K562 (cell line): ENCODE data around the gene NRCAM. TPM values are rescaled to one million over a fixed set of nuclear protein-coding genes. Genes with fewer than 3 reads are reported as not detected.

Source experiments
- ATAC-seq: fragments of 200-7000 bp; cut with Tn5 transposase; 3 replicates; pipeline ENCODE4 v1.9.1; 2020; ENCODE audit warnings: moderate library complexity
- BruUV-seq: library from RNA; stranded (reverse); fragments of 400-500 nt; replicated peaks from 2 replicates; lab custom pipeline; 2021; lab: Mats Ljungman, UMichigan
- CTCF ChIA-PET: fragments of 300-600 bp; formaldehyde crosslinking; extraction: SDS; loops from one replicate; lab custom pipeline; 2021; ENCODE audit warnings: low intra/inter-chr PET ratio; lab: Yijun Ruan, JAX
- POLR2A ChIA-PET: fragments of 300-600, 350-650 bp; sonication (Branson Sonifier 250); formaldehyde crosslinking; extraction: SDS; loops from one replicate; lab custom pipeline; 2021; ENCODE audit warnings: antibody characterized with exemption, inconsistent platforms; lab: Yijun Ruan, JAX
- DNase-seq, 4 experiments: peaks; one replicate each; pipeline versions ENCODE4 v3.0.0 to v3.0.0-alpha.2; 2011 to 2018; ENCODE audit warnings: low spot score in 3 of 4, mixed read lengths in 3 of 4; ENCODE audit errors: extremely low read depth in 1 of 4
- FAIRE-seq: peaks from 2 replicates; lab custom pipeline; 2011; peaks lifted over from hg19 to GRCh38; lab: Jason Lieb, UNC
- H2AFZ ChIP-seq: 2 replicates; pipeline ENCODE4 v1.6.0; 2011; ENCODE audit warnings: low read depth, low read length, control low read depth, inconsistent platforms
- H3K27ac ChIP-seq: fragments of 200-600 bp; 3 replicates; pipeline ENCODE4 v1.8.0; 2011; ENCODE audit warnings: low read depth, mild to moderate bottlenecking, control low read depth, inconsistent platforms, low read length, moderate library complexity, mixed read lengths; ENCODE audit errors: extremely low read depth
- H3K27me3 ChIP-seq, 2 experiments: fragments of 300-600 bp in 1 of 2; 2 replicates in 1 of 2; 3 replicates in 1 of 2; pipeline versions ENCODE4 v1.6.0 to v1.8.0; 2011; ENCODE audit warnings: inconsistent platforms in 2 of 2, low read length in 2 of 2, mild to moderate bottlenecking in 1 of 2, mixed read lengths in 1 of 2, moderate library complexity in 1 of 2; ENCODE audit not compliant: control insufficient read depth in 2 of 2, insufficient read depth in 2 of 2
- H3K36me3 ChIP-seq: fragments of 300-600 bp; 3 replicates; pipeline ENCODE4 v1.8.0; 2011; ENCODE audit warnings: mild to moderate bottlenecking, low read length, inconsistent platforms; ENCODE audit not compliant: control insufficient read depth, insufficient read depth
- H3K4me1 ChIP-seq, 2 experiments: fragments of 200-600 bp in 1 of 2; replicated peaks in 1 of 2; 2 replicates in 1 of 2; 3 replicates in 1 of 2; pipeline versions ENCODE4 v1.5.1 to v1.8.0; 2011; ENCODE audit warnings: inconsistent platforms in 2 of 2, low read length in 2 of 2, mild to moderate bottlenecking in 1 of 2, mixed read lengths in 1 of 2, moderate library complexity in 1 of 2; ENCODE audit not compliant: control insufficient read depth in 2 of 2, insufficient read depth in 2 of 2
- H3K4me2 ChIP-seq: 2 replicates; pipeline ENCODE4 v1.6.1; 2011; ENCODE audit warnings: low read length, control low read depth, inconsistent platforms, mixed read lengths; ENCODE audit not compliant: insufficient read depth
- H3K4me3 ChIP-seq: fragments of 200-600 bp; sonication (generic), shearing (Covaris generic); 2 replicates; pipeline ENCODE4 v1.5.1; 2016; ENCODE audit warnings: control low read depth, inconsistent platforms
- H3K79me2 ChIP-seq: fragments of 200-600 bp; 3 replicates; pipeline ENCODE4 v1.8.0; 2011; ENCODE audit warnings: low read length, inconsistent platforms; ENCODE audit not compliant: control insufficient read depth, insufficient read depth
- H3K9ac ChIP-seq, 2 experiments: 2 replicates each; pipeline versions ENCODE4 v1.6.0 to v1.6.1; 2011; ENCODE audit warnings: low read depth in 2 of 2, low read length in 2 of 2, control low read depth in 1 of 2, inconsistent platforms in 1 of 2, mild to moderate bottlenecking in 1 of 2, mixed read lengths in 1 of 2; ENCODE audit not compliant: insufficient read depth in 1 of 2
- H3K9me1 ChIP-seq: one replicate; pipeline ENCODE4 v1.6.0; 2011; ENCODE audit warnings: inconsistent platforms, mild to moderate bottlenecking, low read length, moderate library complexity; ENCODE audit not compliant: control insufficient read depth, insufficient read depth
- H3K9me3 ChIP-seq: replicated peaks from 2 replicates; pipeline ENCODE4 v1.5.1; 2011; ENCODE audit warnings: low read depth, low read length, inconsistent platforms; ENCODE audit not compliant: control insufficient read depth, insufficient read depth
- H4K20me1 ChIP-seq: replicated peaks from 2 replicates; pipeline ENCODE4 v1.6.1; 2011; ENCODE audit warnings: low read length, inconsistent platforms, mixed read lengths; ENCODE audit not compliant: control insufficient read depth, insufficient read depth
- ATF7 ChIP-seq: fragments of 450-650 bp; IDR thresholded peaks from 2 replicates; pipeline ENCODE4 v1.7.1; 2014; ENCODE audit warnings: mild to moderate bottlenecking, moderate library complexity
- CBX1 ChIP-seq: sonication (generic); IDR thresholded peaks from 2 replicates; pipeline ENCODE4 v1.6.1; 2016; ENCODE audit warnings: antibody characterized with exemption, low read depth, mild to moderate bottlenecking
- CEBPG ChIP-seq, 3 experiments: fragments of 200-800 bp in 1 of 3; sonication (Bioruptor generic) in 1 of 3; sonication (generic) in 1 of 3; formaldehyde crosslinking in 1 of 3; IDR thresholded peaks in 2 of 3; conservative IDR thresholded peaks in 1 of 3; 2 replicates each; pipeline versions ENCODE4 v1.6.1 to v1.8.0; 2016 to 2022; ENCODE audit warnings: missing compliant biosample characterization in 2 of 3, missing genetic modification characterization in 2 of 3, mild to moderate bottlenecking in 1 of 3, missing genetic modification reagents in 1 of 3
- GTF2E2 ChIP-seq: fragments of 200-800 bp; sonication (Bioruptor generic); IDR thresholded peaks from 2 replicates; pipeline ENCODE4 v1.6.1; 2016; ENCODE audit warnings: missing genetic modification characterization, missing compliant biosample characterization
- HMG20B ChIP-seq: fragments of 250-450 bp; sonication (Bioruptor Pico); IDR thresholded peaks from 2 replicates; pipeline ENCODE4 v1.5.0; 2021; ENCODE audit warnings: mild to moderate bottlenecking
- HNRNPUL1 ChIP-seq: fragments of 200-400 bp; formaldehyde crosslinking; IDR thresholded peaks from 2 replicates; pipeline ENCODE4 v1.6.1; 2017; ENCODE audit warnings: low read length
- JUND ChIP-seq, 2 experiments: IDR thresholded peaks; 2 replicates in 1 of 2; 3 replicates in 1 of 2; pipeline ENCODE4 v1.6.1; 2011; ENCODE audit warnings: borderline replicate concordance in 2 of 2, low read depth in 2 of 2, low read length in 2 of 2, improper control_type of control experiment in 1 of 2, missing biosample characterization in 1 of 2, missing genetic modification characterization in 1 of 2, missing genetic modification reagents in 1 of 2
- NONO ChIP-seq, 2 experiments: fragments of 200-400 bp in 1 of 2; fragments of 450-650 bp in 1 of 2; formaldehyde crosslinking in 1 of 2; IDR thresholded peaks; 2 replicates each; pipeline ENCODE4 v1.6.1; 2017; ENCODE audit warnings: low read depth in 2 of 2, mild to moderate bottlenecking in 2 of 2, moderate library complexity in 2 of 2, low read length in 1 of 2
- RAD21 ChIP-seq, 2 experiments: fragments of 250-450 bp in 1 of 2; fragments of 450-650 bp in 1 of 2; sonication (Bioruptor Pico) in 1 of 2; formaldehyde crosslinking in 1 of 2; IDR thresholded peaks in 1 of 2; conservative IDR thresholded peaks in 1 of 2; 2 replicates each; pipeline versions ENCODE4 v1.4.0 to v1.8.0; 2020 to 2022; ENCODE audit warnings: mild to moderate bottlenecking in 2 of 2, moderate library complexity in 1 of 2
- XRCC5 ChIP-seq: fragments of 200-400 bp; formaldehyde crosslinking; IDR thresholded peaks from 2 replicates; pipeline ENCODE4 v1.6.1; 2017; ENCODE audit warnings: low read depth, mild to moderate bottlenecking, low read length
- ZNF12 ChIP-seq: sonication (generic); formaldehyde crosslinking; IDR thresholded peaks from 2 replicates; pipeline ENCODE4 v1.4.0; 2020; ENCODE audit warnings: mild to moderate bottlenecking, missing genetic modification reagents
- ZNF174 ChIP-seq: fragments of 250-450 bp; sonication (Bioruptor Pico); IDR thresholded peaks from 2 replicates; pipeline ENCODE4 v1.4.0; 2020; ENCODE audit warnings: mild to moderate bottlenecking
- ZNF766 ChIP-seq: fragments of 200-800 bp; sonication (Bioruptor generic); conservative IDR thresholded peaks from 2 replicates; pipeline ENCODE4 v1.6.1; 2016; ENCODE audit warnings: missing genetic modification characterization, missing compliant biosample characterization
- WGBS: fragments of 100-300 bp; shearing (Covaris generic); methylation state at CpG from one replicate; pipeline ENCODE4 v1.1.6; 2016; ENCODE audit warnings: low coverage, mixed read lengths; ENCODE audit not compliant: insufficient coverage; ENCODE audit errors: missing lambda C conversion rate; 5-methylcytosine and 5-hydroxymethylcytosine counted together
- in situ Hi-C: fragments of 300-500 bp; cut with MboI; formaldehyde crosslinking; loops from 4 replicates; pipeline ENCODE4 v1.15.0; 2018; ENCODE audit warnings: inconsistent platforms, mixed read lengths
- intact Hi-C: fragments of 100-400 bp; cut with micrococcal nuclease; formaldehyde crosslinking; loops from 2 replicates; pipeline ENCODE4 v1.14.2; 2022
- polyA plus RNA-seq, 8 experiments: library from polyadenylated mRNA; depleted of rRNA in 4 of 8; stranded (reverse) in 5 of 8; unstranded in 3 of 8; fragments of >200 nt; fragmentation: Nextera tagmentation in 2 of 8; fragmentation: Illumina TruSeq in 1 of 8; extraction: Ambion mirVana in 2 of 8; extraction: Trizol in 1 of 8; gene quantifications; 2 replicates each; pipeline versions ENCODE4 v1.2.1 to v1.2.3, GENCODE V29; 2011 to 2014; ENCODE audit warnings: inconsistent platforms in 1 of 8, missing spikeins in 1 of 8
- total RNA-seq, 7 experiments: library from RNA; depleted of rRNA in 6 of 7; stranded (reverse); fragments of >200 nt in 6 of 7; fragmentation: Illumina TruSeq in 2 of 7; extraction: Trizol in 2 of 7; gene quantifications; 2 replicates each; pipeline versions ENCODE4 v1.2.1 to v1.2.3, GENCODE V29; 2011 to 2021; ENCODE audit warnings: low replicate concordance in 1 of 7
- TF ChIP-seq, protein P1 (sequence below): fragments of 450-650 bp; IDR thresholded peaks from 2 replicates; pipeline ENCODE4 v1.6.1; 2018; ENCODE audit warnings: mild to moderate bottlenecking, low read depth; ENCODE audit not compliant: partially characterized antibody
- TF ChIP-seq, protein P2 (sequence below): sonication (generic); formaldehyde crosslinking; IDR thresholded peaks from 2 replicates; pipeline ENCODE4 v1.8.1; 2022; ENCODE audit warnings: missing genetic modification reagents
- TF ChIP-seq, protein P3 (sequence below): fragments of 450-650 bp; IDR thresholded peaks from 2 replicates; pipeline ENCODE4 v1.6.1; 2016; ENCODE audit warnings: low read depth, mild to moderate bottlenecking, moderate library complexity

Gene NRCAM
- total and polyA plus RNA-seq, 9 of the 15 experiments (the other 6 are each of a cell fraction or from before 2014, with no cell fraction given), result 0.03 to 0.54 (median 0.12) TPM; not detected in 1

DNA sequence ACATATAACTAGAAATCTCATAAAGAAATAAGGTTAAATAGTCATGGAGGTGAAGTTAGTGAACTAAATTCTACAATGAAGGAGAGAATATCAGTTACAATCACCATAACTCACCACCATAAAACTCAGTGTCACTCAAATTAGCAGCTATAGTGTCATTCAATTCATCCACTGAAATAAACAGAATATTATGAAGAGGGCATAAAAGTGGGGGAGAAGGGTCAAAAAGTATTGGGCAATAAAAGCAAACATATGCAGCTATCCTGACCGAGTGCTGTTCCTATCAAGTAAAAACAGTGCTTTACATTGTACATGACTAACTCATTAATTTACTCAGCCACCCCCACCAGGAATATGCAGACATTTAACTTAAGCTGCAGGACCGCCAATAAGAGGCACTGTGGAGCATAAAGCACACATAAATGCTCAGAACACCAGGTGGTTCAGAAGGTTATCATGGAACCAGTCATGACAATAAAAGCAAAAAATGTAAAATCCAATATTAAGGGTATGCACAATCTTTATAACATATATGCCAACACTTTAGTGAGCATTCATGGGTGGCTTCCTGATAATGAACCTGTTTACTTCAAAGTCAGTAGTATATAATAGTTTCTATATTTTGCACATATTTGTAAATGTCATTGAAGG lies 230.6 kb downstream of the NRCAM start (continued):
- TF ChIP-seq, protein P1, sequence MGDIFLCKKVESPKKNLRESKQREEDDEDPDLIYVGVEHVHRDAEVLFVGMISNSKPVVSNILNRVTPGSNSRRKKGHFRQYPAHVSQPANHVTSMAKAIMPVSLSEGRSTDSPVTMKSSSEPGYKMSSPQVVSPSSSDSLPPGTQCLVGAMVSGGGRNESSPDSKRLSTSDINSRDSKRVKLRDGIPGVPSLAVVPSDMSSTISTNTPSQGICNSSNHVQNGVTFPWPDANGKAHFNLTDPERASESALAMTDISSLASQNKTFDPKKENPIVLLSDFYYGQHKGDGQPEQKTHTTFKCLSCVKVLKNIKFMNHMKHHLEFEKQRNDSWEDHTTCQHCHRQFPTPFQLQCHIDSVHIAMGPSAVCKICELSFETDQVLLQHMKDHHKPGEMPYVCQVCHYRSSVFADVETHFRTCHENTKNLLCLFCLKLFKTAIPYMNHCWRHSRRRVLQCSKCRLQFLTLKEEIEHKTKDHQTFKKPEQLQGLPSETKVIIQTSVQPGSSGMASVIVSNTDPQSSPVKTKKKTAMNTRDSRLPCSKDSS, result no peak
- TF ChIP-seq HNRNPUL1 (no peak), NONO (IDR thresholded peaks at IDR 0.05; ENCODE audit: low read depth in 2 of 2, low read length in 1 of 2) (0 out of 4 replicates have a peak, but pooled peaks of 1 of the 2 experiments have one; percentile 10), XRCC5 (no peak), HMG20B (CRISPR knock-in tag) (no peak), RAD21 (CRISPR knock-in tag; conservative IDR thresholded peaks at IDR 0.05 in 1 of 2, IDR thresholded peaks at IDR 0.05 in 1 of 2) (peak; percentile 11 to 38; a peak in 3 of 4 replicates)

DNA sequence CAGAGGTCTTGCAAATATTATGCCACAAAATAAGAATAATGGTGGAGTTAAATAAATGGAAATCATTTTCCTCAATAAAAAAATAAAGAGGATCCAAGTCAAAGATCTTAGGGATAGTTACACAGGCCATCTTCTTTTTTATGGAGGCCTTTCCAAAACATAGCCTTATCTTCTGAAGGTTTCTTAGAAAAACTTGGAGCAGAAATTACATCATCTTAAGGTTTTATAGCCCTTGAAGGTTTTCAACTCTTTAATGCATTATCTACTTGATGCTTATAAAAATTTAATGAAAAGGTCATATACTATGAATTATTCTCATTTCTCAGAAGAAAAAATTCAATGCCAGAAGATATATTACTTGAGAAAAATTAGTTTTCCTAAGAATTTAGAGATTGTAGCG lies 231.8 kb downstream of the NRCAM start:
- Histone ChIP-seq H3K4me1 (peaks cover 0 to 27% of the 10 kb centered on the region in 2 experiments; a peak in 4 of 5 replicates), H3K9me1 (no peaks in the 10 kb centered on the region), H3K79me2 (no peaks in the 10 kb centered on the region), H3K4me3 (no peak overlapping the region), H3K4me2 (no peak overlapping the region), H4K20me1 (no peaks in the 10 kb centered on the region), H3K27me3 (no peaks in the 10 kb centered on the region), H2AFZ (0 out of 2 replicates have a peak overlapping the region, but pooled peaks have one; percentile 35), H3K36me3 (no peaks in the 10 kb centered on the region), H3K27ac (no peak overlapping the region), H3K9ac (no peak overlapping the region), H3K9me3 (no peaks in the 10 kb centered on the region)
- ATAC-seq (no peak), FAIRE-seq (no peak), DNase-seq (no peak)
- BruUV-seq, result no TSS peak
- CTCF ChIA-PET, result no interaction called here
- intact Hi-C loops, result no loop called here
- POLR2A ChIA-PET, result interaction anchor here (0.6 to 1.6 kb wide), 2 partner anchors 12 to 147 kb away, joined by 3 to 6 read pairs; no protein-coding TSS in a partner anchor
- in situ Hi-C loops, result no loop called here
- WGBS, result 53% methylated on average over 1 of the region's 1 CpG
- TF ChIP-seq ATF7 (peak; percentile 67), ZNF12 (CRISPR knock-in tag) (no peak), JUND (IDR thresholded peaks at IDR 0.05; ENCODE audit: borderline replicate concordance, low read depth, low read length) (peak; percentile 33; the same call in 1 of the 2 replicates), JUND (tag; IDR thresholded peaks at IDR 0.05; ENCODE audit: borderline replicate concordance, low read depth, low read length) (no peak; the same call in 2 of the 3 replicates), CEBPG (CRISPR knock-in tag; IDR thresholded peaks at IDR 0.05) (no peak), CEBPG (tag; conservative IDR thresholded peaks at IDR 0.05 in 1 of 2, IDR thresholded peaks at IDR 0.05 in 1 of 2) (peak; percentile 42 to 61; a peak in 3 of 4 replicates), ZNF766 (peak; percentile 95), GTF2E2 (tag) (0 out of 2 replicates have a peak, but pooled peaks have one; percentile 23), ZNF174 (no peak), CBX1 (no peak)
- TF ChIP-seq, protein P2, sequence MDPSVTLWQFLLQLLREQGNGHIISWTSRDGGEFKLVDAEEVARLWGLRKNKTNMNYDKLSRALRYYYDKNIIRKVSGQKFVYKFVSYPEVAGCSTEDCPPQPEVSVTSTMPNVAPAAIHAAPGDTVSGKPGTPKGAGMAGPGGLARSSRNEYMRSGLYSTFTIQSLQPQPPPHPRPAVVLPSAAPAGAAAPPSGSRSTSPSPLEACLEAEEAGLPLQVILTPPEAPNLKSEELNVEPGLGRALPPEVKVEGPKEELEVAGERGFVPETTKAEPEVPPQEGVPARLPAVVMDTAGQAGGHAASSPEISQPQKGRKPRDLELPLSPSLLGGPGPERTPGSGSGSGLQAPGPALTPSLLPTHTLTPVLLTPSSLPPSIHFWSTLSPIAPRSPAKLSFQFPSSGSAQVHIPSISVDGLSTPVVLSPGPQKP, result no peak
- TF ChIP-seq, protein P3, sequence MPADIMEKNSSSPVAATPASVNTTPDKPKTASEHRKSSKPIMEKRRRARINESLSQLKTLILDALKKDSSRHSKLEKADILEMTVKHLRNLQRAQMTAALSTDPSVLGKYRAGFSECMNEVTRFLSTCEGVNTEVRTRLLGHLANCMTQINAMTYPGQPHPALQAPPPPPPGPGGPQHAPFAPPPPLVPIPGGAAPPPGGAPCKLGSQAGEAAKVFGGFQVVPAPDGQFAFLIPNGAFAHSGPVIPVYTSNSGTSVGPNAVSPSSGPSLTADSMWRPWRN, result no peak
